Dermis microvascular lymphatic vessel endothelial cell (primary cell): ENCODE results near the gene SAXO1. TPM values are rescaled to one million over a fixed set of nuclear protein-coding genes. Genes with fewer than 3 reads are reported as not detected.
"Not testable (repeated sequence)": the region's sequence is repeated elsewhere in the genome, so short reads cannot be mapped to it uniquely, and the experiment has no call there.

Experiments
- DNase-seq, 2 donors: peaks; one replicate each; pipeline versions ENCODE4 v3.0.0 to v3.0.0-alpha.2; 2010; ENCODE audit warnings: low read depth in 2 of 2
- total RNA-seq: library from RNA; depleted of rRNA; stranded (reverse); fragments of >200 nt; gene quantifications from 2 replicates; pipeline ENCODE4 v1.2.1, GENCODE V29; 2014

Gene SAXO1
- total RNA-seq, 1 donor from 2014 or later: not detected

- no peak for DNase-seq
Observed at GRCh38 chr9:19000133-19000532, 32.9 kb downstream of the SAXO1 start.

- DNase-seq: no peak
Observed at GRCh38 chr9:18999173-18999785, 33.7 kb downstream of the SAXO1 start.

- no peak for DNase-seq
Observed at GRCh38 chr9:18997151-18997550, 35.9 kb downstream of the SAXO1 start.

- no peak for DNase-seq
Observed at GRCh38 chr9:18996211-18996610, 36.8 kb downstream of the SAXO1 start.

- DNase-seq: no peak
Observed at GRCh38 chr9:18994263-18994916, 38.6 kb downstream of the SAXO1 start.

- DNase-seq: not testable (repeated sequence)
Observed at GRCh38 chr9:18991197-18991596, 41.8 kb downstream of the SAXO1 start.

GRCh38 chr9:18990494-18990893, 42.5 kb downstream of the SAXO1 start:
- no peak for DNase-seq

GRCh38 chr9:18989865-18990264, 43.1 kb downstream of the SAXO1 start:
- no peak for DNase-seq

GRCh38 chr9:18989097-18989496, 43.9 kb downstream of the SAXO1 start:
- DNase-seq: no peak

GRCh38 chr9:18988003-18988402, 45.0 kb downstream of the SAXO1 start:
- no peak for DNase-seq

GRCh38 chr9:18985996-18986395, 47.0 kb downstream of the SAXO1 start:
- no peak for DNase-seq

GRCh38 chr9:18985464-18985951, 47.5 kb downstream of the SAXO1 start:
- DNase-seq: no peak

- DNase-seq: no peak
Observed at GRCh38 chr9:18982262-18982620, 50.8 kb downstream of the SAXO1 start.

- no peak for DNase-seq
Observed at GRCh38 chr9:18981476-18982261, 51.3 kb downstream of the SAXO1 start.

GRCh38 chr9:18980189-18980588, 52.8 kb downstream of the SAXO1 start:
- DNase-seq: peak in 1 of 2 donors; percentile 2

- peak in 1 of 2 donors; percentile 54 for DNase-seq
Observed at GRCh38 chr9:18979367-18979766, 53.6 kb downstream of the SAXO1 start.

GRCh38 chr9:18978188-18978587, 54.8 kb downstream of the SAXO1 start:
- no peak for DNase-seq

GRCh38 chr9:18976709-18977531, 56.1 kb downstream of the SAXO1 start:
- no peak for DNase-seq

GRCh38 chr9:18976221-18976708, 56.7 kb downstream of the SAXO1 start:
- no peak for DNase-seq

- no peak for DNase-seq
Observed at GRCh38 chr9:18973348-18973747, 59.7 kb downstream of the SAXO1 start.

GRCh38 chr9:18972675-18973074, 60.3 kb downstream of the SAXO1 start:
- DNase-seq: no peak
